GM12892 (cell line): Measurements from ENCODE around the gene SULF2.
"Not testable (repeated sequence)": the region's sequence is repeated elsewhere in the genome, so short reads cannot be mapped to it uniquely, and the experiment has no call there.

Experiments used
- DNase-seq: peaks from one replicate; pipeline ENCODE4 v3.0.0; 2011; ENCODE audit not compliant: insufficient read length
- FAIRE-seq: peaks from 2 replicates; lab custom pipeline; 2011; peaks lifted over from hg19 to GRCh38; lab: Jason Lieb, UNC
- POLR2A ChIP-seq: IDR thresholded peaks from 2 replicates; pipeline ENCODE4 v1.6.1; 2011; ENCODE audit warnings: low read depth, low read length, control low read depth
- POLR2AphosphoS5 ChIP-seq: IDR thresholded peaks from 2 replicates; pipeline ENCODE4 v1.6.1; 2011; ENCODE audit warnings: low read depth, low read length, control low read depth
- TAF1 ChIP-seq: IDR thresholded peaks from 2 replicates; pipeline ENCODE4 v1.6.1; 2011; ENCODE audit warnings: low read depth, mild to moderate bottlenecking, control low read depth, low read length, borderline replicate concordance

SULF2 gene

GRCh38 chr20:47815866-47816265 lies 30.6 kb upstream of the SULF2 start:
- FAIRE-seq: no peak
- no peak for TF ChIP-seq POLR2AphosphoS5
- no peak for TF ChIP-seq POLR2A
- no peak for TF ChIP-seq TAF1

DNA sequence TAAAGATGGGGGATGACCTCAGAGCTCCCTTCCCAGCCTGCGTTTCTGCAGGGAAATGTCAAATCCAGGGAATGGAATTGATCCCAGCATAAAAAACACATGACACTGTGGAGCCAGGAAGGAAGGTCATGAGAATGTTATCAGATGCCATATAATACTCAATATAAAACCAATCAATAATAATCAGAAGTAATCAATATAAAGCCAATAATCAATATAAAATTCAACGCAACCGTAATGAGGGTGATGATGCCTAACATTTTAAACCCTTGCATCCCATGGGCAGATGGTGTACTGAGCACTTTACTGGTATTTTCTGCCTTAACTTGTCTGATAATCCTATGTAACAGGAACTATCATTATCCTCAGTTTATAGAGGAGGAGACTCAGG lies 30.1 kb upstream of the SULF2 start:
- FAIRE-seq (no peak), DNase-seq (no peak)
- TF ChIP-seq POLR2A (no peak), TAF1 (no peak), POLR2AphosphoS5 (no peak)

More at GRCh38 chr20:47815866-47816265, 30.6 kb upstream of the SULF2 start:
- no peak for DNase-seq

DNA sequence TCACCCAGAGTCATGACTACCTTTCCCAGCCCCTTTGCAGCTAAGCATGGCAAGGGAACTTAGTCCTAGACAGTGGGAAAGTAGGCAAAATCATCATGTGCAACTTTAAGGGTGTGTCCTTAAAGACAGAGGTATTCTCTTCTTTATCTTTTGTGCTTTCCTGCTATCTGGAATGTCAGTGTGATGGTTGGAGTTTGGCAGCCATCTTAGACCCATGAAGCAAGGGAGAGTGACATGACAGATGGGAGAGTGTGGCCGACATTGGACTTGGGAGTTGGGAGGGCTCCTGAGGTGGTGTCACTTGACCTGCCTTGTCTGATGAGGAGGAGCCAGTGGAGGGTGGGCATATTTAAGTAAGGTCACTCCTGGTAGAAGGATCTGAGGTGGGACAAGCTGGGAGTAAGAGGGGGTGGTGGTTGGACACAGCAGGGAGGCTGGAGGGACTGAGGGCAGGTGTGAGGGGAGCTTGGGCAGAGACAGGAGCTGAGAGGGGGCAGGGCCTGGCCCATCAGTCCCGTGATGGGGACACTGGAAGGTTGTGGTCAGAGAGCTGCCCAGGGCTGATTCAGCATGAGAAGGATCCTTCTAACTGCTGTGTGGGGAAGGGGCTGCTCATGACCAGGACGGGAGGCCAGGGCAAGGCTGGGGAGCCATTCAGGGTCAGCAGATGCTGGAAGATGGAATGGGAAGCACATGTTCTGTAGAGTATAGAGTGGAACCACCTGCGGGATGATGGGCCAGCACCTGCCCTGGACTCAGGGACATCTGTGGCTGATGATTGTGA lies 29.5 kb upstream of the SULF2 start:
- no peak for TF ChIP-seq POLR2AphosphoS5
- TF ChIP-seq POLR2A: no peak
- TF ChIP-seq TAF1: no peak
- DNase-seq: no peak
- FAIRE-seq: no peak

DNA sequence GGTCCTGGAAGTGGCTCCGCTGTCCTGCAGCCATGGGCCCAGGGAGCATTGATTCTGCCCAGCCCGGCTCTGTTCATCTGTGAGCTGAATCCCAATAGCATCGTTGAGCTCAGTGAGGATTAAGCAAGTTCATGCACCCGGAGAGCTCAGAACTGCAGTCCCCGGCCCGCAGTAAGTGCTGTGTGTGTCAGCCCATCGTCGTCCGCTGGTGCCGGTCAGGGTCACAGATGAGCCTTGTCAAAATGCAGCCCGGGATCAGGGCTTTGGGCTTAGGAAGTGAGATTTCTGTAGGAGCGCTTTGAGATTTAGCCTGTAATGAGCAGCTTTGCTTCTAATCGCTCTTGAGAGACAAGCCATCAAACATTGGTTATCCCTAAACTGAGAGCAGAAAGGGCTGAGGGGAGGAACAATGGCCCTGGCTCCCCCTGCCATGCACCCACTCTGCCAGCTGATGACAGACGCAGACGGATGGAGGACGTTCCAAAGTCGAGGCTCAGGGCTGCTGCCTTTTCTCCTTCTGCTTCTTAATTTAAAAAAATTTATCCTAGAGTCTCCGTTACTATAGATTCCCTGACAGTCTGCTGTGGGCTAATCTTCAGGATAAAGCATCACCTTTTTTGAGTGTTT lies 25.6 kb upstream of the SULF2 start:
- no peak for TF ChIP-seq POLR2A
- TF ChIP-seq POLR2AphosphoS5: no peak
- TF ChIP-seq TAF1: no peak
- DNase-seq (no peak), FAIRE-seq (no peak)

DNA sequence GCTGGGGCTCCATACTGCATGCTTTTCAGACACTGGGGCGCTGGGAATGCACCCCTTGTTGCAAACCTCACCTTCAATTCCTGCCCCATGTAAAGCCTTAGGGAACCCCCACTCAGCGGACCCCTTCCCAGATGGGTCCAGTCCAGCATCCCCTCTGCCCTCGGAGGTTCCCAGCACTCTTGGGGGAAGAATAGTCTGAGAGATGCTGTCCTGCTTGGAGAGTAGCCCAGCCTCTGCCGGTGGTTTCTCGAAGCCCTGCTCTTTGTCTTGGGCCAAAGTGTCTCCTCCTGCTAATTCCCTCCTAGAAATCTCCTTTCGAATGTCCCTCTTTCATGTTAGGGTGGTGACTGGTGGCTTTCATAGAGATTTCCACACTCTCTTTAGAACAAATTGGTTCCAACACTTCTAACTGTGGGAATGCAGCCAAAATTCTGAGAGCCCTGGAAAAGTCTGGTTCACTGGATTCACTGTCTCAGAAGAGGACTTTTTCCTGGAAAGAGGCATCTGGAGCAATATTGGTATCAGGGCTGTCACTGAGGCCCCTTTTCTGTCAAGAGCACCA lies 24.9 kb upstream of the SULF2 start:
- DNase-seq: no peak
- no peak for TF ChIP-seq POLR2AphosphoS5
- TF ChIP-seq POLR2A: no peak
- FAIRE-seq: no peak

DNA sequence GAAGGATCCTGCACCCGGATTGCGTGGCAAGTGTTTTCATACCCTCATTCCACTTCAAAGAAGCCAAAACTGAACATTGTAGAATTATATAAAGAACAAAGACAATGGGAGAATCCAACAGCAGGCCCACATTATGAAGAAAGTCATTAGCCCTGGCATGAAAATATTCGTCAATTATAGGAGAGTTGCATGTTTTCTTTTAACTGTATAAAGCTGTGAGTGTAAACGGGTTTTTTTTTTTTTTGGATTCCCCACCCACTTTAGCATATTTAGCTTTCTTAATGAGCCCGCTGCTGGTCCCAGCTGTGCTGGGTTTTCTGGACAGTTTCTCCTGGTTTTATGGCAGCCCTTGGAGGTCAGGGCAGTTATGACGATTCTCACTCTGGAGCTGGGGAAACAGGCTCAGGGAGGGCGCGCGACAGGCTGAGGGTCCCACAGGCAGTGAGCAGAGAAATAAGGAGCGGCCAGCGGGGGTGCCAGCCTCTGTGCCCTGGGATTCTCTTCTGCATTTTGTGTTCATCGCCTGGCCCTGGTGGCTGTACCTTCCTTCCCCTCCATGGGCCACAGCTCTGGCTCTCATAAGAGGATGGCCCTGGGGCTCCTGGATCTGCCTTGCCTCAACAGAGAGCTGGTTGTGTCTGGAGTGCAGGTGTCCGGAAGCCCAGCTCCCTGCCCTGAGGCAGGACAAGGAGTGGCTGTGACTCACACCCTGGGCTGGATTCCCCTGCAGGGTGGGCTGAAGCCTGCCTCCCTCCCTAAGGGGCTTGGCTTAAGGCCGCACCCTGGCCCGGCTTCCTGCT lies 24.1 kb upstream of the SULF2 start:
- DNase-seq: no peak
- no peak for FAIRE-seq
- TF ChIP-seq POLR2A (no peak), POLR2AphosphoS5 (no peak), TAF1 (no peak)

GRCh38 chr20:47805951-47806350 lies 20.7 kb upstream of the SULF2 start:
- FAIRE-seq (no peak), DNase-seq (no peak)
- TF ChIP-seq TAF1 (no peak), POLR2AphosphoS5 (no peak), POLR2A (no peak)

DNA sequence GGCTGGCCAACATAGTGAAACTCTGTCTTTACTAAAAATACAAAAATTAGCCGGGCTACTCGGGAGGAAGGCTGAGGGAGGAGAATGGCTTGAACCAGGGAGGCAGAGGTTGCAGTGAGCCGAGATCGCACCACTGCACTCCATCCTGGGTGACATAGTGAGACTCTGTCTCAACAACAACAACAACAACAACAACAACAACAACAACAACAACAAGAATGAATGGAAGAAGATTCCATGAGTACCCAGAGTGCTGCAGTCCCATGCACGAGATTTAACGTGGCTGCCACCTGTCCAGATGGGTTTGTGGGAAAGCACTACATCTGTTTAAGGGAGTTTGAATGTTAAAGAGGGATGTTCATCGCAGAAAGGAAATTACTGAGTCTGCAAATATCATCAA lies 19.7 kb upstream of the SULF2 start:
- FAIRE-seq, DNase-seq: not testable (repeated sequence)

- FAIRE-seq, DNase-seq: not testable (repeated sequence)
Measured at GRCh38 chr20:47804224-47804825, 19.0 kb upstream of the SULF2 start.

GRCh38 chr20:47802975-47803374 lies 17.7 kb upstream of the SULF2 start:
- DNase-seq: no peak
- TF ChIP-seq POLR2AphosphoS5: no peak
- no peak for FAIRE-seq

- TF ChIP-seq POLR2A (no peak), TAF1 (no peak), POLR2AphosphoS5 (no peak)
- DNase-seq (no peak), FAIRE-seq (no peak)
Measured at GRCh38 chr20:47802226-47802920, 17.1 kb upstream of the SULF2 start.
